COR-L47 (cell line): ENCODE measurements around the gene NETO2.
A peak's percentile ranks its signal among the peaks of the same experiment; 100 is the strongest.
"Not testable (repeated sequence)": the region's sequence is repeated elsewhere in the genome, so short reads cannot be mapped to it uniquely, and the experiment has no call there.

Experiments used
- DNase-seq: peaks from one replicate; lab custom pipeline; 2025; lab: John Stamatoyannopoulos, UW

Gene NETO2

DNA sequence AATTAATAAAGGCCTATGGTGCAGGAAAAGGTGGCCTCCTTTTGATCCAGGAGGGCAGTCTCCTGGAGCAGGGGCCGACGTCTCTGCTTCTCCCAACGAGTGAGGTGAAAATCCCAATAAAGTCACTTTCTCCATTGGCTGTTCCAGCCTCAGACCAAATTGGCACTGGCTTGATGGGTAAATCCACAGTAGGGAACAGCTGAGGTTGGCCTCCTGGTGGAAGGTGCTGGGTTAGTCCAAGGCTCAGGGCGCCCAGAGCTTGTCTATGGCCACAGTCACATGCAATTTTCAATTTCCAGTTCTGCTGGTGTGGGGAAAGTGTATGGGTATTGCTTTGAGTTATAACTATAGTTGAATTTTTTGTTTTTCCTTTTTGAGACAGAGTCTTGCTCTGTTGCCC, 79.0 kb downstream of the NETO2 start:
- no peak for DNase-seq

DNA sequence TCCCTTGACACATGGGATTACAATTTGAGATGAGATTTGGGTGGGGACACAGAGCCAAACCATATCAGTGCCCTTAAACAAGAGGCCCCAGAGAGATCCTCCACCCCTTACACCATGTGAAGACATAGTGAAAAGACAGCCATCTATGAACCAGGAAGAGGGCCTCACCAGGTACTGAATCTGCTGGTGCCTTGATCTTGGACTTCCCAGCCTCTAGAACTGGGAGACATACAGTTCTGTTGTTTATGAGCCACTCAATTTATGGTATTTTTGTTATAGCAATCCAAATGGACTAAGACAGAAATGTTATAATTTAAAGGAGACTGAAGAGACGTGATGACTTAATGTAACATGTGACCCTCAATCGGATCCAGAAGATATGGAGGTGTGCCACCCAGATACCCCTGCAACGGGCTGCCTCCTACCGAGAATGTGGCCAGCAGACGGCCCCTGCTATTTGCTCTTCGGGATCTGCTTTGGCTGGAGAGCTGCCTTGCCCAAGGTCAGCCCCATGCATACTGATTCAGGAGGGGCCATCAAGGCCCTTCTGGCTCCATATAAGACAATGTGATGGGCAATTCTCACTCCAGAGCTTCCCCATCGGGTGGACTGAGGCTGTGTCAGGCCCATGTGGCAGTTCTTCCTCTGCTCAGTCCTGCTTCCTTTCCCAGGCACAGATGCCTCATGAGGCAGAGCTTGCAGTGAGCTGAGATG, 80.6 kb downstream of the NETO2 start:
- no peak for DNase-seq

DNA sequence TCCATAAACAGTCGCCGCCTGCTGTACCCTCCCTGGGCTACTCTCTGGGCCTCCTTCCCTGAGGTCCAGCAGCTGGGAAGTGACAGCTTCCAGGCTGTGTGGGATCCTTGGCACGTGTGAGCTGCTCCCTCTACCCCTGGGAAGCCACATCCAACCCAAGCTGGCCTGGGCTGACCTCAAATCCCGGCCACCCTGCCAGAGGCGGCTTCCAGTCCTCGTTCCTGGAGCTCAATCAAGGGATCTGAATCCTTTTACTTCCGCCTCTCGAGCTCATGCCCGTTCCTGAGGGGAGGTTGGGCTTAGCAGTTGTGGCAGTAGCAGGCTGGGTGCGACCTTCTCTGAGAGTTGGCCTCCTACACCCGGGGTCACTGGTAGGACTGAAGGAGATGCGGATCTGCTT, 82.5 kb downstream of the NETO2 start:
- no peak for DNase-seq

DNA sequence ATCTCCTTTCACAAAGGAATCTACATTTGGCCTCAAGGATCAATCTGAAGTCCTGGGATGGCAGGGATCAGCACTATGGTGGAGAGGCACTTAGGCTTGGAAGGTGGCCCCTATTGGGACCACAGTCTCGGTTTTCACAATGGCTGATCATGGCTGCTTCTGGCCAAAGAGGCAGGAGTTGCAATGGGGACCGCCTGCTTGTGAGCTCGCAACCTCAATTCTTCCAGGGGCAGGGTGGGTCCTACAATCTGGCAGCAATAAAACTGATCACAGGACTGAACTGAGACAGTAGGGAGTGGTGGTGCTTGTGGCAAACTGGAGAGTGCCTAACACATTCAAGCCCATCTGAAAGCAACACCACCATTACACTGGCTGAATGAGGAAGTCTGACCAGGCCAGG, 83.1 kb downstream of the NETO2 start:
- DNase-seq: no peak

DNA sequence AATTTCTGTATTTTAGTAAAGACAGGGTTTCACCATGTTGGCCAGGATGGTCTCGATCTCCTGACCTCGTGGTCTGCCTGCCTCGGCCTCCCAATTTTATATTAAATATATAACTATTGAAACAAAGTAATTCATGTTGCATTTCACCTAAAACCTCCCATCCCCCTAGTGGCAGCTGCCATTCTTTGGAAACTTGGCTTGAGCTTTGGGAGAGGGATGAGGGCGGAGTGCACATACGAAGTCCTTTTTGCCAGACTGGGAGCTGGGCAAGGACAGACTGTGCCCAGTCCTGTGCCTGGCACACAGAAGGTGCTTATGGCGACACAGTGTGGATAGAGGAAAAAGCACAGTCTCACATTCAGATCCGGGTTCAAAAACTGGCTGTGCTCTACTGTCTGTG, 83.8 kb downstream of the NETO2 start:
- no peak for DNase-seq

DNA sequence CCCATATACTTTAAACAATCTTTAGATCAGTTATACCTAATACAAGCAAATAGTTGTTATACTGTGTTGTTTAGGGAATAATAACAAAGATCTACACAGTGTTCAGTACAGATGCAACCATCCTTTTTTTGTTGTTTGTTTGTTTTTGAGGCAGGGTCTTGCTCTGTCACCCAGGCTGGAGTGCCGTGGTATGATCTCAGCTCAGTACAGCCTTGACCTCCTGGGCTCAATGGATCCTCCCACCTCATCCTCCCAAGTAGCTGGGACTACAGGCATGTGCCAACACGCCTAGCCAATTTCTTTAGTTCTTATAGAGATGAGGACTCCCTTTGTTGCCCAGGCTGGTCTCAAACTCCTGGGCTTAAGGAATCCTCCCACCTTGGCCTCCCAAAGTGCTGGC, 84.6 kb downstream of the NETO2 start:
- DNase-seq: not testable (repeated sequence)

DNA sequence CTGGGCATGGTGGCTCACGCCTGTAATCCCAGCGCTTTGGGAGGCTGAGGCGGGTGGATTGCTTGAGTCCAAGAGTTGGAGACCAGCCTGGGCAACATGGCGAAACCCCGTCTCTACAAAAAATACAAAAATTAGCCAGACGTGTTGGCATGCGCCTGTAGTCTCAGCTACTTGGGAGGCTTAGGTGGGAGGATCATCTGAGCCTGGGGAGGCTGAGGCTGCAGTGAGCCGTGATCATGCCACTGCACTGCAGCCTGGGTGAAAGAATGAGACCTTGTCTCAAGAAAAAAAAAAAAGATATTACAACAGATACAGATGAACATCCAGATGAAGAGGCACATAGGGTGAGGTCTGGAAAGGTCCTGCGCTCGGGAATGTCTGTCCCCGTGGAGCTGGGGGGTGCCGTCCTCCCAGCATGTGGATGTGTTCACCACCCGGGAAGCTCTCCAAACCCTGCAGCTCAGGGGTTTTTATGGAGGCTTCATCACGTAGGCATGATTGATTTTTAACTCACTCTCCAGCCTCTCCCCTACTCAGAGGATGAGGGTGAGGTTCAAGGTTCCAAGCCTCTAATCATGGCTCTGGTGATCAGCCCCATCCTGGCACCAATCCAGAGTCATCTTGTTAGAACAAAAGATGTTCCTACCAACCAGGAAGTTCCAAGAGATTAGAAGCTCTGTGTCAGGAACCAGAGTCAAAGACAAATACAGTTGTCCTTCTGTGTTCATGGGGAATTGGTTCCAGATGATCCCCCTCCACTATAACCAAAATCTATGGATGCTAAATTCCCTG, 85.3 kb downstream of the NETO2 start:
- peak; percentile 64 for DNase-seq

DNA sequence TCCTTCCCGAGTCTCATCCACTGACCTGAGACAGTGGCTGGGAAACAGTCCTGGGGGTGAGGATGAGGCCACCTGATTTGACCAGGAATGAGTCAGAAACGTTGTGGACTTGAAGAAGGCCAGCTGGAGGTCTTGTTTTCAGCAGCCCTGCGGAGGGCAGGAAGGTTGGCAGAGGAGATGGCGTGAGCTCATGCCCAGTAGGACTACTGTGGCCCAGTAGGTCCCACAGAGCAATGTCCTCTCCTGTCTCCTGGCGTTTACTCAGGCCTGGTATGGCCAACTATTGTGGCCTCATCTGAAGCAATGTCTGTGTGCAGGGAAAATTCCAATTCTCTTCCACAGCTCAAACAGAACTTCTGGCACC, 86.1 kb downstream of the NETO2 start:
- DNase-seq: no peak

DNA sequence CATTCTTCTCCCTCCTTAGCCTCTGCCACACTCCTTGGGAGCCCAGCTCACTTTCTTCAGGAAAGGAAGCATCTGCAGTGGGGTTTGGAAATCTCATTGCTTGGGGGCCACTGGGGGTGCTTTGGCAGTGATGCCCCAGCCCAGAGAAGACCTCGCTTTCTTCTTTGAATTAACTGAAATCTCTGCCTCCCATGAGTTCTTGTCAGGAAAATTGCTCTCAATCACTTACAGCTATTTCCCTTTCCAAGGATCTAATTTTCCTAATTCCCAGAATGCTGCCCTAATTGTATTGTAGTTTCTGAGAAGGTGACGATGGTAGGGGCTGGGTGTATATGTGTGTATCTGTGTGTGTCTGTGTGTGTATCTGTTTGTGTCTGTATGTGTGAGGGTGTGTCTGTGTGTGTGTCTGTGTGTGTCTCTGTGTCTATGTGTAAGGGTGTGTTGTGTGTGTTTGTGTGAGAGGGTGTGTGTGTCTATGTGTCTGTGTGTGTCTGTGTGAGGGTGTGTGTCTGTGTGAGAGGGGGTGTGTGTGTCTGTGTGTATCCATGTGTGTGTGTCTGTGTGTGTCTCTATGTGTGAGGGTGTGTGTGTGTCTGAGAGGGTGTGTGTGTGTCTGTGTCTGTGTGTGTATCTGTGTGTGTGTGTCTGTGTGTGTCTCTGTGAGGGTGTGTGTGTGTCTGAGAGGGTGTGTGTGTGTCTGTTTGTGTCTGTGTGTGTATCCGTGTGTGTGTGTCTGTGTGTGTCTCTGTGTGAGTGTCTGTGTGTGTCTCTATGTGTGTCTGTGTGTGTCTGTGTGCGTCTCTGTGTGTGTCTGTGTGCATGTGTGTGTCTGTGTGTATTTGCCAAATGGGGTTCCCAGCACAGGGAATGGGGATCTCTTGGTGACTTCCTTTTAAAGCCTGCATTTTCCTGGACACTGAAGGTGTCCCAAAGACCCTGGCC, 86.8 kb downstream of the NETO2 start:
- no peak for DNase-seq

DNA sequence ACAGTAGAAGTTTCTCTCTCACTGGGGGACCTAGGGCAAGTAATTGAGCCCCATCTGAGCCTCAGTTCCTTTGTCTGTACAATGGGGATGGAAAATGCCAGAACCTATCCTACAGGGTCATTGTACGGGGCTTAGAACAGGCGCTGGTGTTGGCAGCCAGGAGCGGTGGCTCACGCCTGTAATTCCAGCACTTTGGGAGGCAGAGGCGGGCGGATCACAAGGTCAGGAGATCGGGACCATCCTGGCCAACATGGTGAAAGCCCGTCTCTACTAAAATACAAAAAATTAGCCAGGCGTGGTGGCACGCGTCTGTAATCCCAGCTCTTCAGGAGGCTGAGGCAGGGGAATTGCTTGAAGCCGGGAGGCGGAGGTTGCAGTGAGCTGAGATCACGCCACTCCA, 87.7 kb downstream of the NETO2 start:
- not testable (repeated sequence) for DNase-seq

DNA sequence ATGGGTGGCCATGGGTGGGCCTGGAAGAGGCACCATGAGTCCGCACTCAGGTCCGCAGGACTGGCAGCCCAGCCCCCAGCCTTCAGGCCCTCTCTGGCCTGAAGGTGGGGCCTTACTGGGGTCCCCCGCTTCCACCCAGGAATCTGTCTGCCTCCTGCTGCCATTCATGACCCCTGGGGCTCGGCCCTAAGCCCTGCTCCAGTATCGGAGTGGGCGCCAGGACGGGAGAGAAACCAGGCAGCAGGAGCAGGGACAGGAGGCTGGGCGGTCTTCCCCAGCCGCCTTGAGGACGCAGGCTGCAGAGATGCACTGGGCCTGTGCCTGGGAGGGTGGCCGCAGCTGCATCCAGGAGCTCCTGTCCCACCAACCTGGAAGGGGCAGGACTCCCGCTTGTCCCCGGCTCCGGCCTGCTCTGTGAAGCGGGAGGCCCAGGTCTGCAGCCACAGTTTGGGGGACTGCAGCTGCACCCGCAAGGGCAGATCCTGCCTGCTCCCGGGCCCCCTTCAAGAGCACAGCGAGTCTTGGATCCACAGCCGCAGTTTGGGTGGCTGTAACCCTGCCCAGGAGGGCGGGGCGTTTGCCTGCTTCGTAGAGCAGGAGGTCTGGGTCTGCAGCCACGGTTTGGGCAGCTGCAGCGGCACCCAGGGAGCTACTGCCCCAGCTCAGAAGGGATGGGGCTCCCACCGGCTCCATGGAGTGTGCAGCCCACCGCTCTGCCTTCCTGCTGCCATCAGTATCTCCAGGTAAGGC, 88.4 kb downstream of the NETO2 start:
- no peak for DNase-seq

DNA sequence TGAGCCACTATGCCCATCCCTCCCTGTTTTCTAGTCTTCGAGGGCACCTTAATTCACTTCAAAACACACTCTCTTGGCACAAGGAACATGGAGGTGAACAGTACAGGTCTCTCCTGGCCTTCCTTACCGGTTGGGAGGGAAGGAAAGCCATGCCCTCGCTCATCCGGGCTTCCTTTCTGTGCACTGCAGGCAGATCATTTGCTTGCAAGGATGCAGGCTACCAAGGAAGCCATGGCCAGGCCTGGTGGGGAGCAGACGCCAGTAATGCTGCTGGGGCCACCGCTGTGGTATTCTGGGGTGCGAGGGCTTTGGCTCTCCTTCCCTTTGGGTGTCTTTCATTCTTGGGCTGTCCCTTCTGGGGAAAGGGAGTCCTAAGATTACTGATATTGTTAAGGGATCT, 89.4 kb downstream of the NETO2 start:
- DNase-seq: no peak

DNA sequence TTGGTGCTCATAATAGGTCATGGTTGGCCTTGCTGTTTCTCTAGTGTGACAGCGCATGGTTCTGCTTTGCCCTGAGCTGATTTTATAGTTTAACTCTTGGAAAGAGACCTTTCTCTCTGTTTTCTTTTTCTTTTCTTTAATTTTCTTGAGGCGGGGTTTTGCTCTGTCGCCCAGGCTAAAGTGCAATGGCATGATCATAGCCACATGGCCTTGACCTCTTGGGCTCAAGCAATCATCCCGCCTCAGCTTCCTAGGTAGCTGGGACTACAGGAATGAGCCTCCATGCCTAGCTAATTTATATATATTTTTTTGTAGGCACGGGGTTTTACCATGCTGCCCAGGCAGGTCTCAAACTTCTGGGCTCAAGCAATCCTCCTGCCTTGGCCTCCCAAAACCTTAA, 89.8 kb downstream of the NETO2 start:
- DNase-seq: no peak

DNA sequence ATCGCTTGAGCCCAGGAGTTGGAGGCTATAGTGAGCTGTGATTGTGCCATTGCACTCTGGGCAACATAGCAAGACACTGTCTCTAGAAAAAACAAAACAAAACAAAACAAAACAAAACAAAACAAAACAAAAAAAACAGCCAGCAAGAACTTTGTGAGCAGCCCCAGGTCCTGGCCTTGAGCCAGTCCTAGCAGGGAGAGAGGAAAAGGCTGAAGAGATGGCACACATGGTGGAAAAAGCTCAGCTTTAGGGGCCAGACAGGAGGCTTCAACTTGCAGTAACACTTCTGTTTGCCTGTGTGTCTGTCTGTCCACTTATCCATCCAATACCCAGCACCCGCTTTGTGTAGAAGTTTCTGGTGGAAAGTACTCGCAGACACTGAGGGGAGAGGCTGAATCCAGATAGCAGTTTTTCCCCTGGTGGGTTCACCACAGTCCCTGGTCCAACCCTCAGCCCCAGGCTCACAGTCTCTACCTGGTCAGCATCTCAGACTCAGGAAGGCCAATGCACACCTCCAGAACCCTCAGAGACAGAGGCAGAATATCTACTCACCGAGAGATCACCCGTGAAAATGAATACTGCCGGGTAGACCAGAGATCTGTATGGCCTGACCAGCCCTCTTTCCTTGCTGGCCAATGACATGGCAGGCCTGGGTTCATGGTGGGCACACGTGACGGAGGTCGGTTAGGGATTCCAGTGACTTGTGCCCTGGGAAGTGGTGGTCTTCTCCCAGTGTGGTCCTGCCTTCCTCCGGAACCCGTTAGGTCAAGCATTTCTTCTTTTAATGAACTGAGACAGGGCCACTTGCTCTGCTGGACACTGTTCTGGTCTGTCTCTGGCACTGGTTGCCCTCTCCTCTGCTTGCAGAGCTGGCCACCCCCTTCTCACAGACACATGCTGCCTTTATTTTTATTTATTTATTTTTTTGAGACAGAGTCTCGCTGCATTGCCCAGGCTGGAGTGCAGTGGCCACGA, 90.8 kb downstream of the NETO2 start:
- DNase-seq: no peak

DNA sequence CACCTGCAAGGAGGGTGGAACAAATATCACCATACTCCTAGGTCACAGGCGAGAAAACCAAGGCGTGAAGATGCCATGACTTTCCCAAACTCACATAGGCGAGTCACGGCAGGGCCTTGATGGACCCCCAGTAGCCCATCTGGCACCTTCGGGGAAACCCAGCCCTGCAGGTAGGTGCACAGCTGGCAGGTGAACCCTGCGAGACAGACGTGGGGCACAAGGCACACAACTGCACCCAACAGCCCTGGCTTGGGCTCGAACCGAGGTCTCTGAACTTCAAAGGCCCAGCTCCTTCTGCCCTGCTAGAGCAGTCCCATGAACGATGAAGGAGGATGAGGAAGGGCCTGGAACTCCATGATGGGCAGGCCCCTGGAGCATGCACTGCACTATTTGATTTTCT, 92.7 kb downstream of the NETO2 start:
- no peak for DNase-seq

DNA sequence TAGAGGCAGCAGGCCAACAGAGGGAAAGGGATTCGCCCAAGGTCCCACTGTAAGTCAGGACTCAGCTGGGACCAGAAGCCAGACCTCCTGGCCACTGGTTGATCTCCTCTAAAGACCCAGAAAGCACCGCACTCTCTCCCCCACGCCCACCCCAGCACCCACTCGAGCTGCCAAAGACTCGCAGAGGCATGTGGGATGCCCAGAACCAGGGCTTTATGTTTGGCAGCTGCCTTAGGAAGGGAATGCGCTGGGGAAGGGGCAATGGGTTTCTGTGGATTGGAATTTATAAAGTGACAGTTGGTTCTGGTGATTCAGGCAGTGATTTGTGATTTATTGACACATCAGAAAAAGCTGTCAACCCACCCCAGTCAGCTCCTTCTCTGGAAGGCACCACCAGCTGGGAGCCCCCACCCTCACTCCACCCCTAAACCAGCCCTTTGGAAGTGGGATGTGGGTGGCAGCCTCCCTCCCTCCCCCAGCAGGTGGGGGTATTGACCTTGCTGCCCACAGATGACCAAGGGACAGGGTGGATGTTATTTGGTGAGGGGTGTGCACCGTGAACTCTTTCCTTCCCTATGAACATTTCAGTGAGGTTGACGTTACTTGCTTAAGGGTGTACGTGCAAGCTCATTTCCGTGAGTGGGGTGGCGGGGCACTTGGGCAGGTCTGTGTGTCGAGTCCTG, 93.7 kb downstream of the NETO2 start:
- DNase-seq: no peak

DNA sequence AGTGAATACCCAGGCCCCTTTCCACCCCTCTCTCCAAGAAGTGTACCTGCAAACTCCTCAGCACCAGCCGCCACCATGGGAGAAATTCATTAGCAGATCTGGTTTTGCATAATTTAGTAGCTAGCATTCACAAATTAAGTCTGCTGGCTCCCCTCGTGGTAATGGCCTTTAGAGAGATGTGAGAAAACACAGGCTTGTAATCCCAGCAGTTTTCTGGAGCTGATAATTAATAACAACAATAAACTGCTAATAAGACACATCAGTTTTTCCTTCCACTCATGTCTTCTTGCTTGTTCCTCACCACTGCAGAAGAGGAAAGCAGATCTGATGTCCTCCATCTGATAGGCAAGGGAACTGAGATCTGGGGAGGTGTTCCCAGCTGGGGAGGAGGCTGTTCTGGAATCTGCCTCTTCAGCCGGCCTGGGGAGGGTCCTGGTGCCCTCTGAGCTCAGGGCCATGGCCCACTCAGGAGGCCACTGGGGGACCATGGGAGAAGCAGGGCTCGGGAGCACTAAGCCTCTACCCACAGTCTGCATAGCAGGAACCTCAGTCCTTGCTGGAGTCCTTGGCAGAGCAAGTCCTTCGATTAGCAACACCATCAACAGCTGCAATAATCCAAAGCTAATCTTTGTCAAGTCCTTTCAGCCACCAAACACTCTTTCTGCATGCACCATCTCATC, 96.1 kb downstream of the NETO2 start:
- DNase-seq: no peak

DNA sequence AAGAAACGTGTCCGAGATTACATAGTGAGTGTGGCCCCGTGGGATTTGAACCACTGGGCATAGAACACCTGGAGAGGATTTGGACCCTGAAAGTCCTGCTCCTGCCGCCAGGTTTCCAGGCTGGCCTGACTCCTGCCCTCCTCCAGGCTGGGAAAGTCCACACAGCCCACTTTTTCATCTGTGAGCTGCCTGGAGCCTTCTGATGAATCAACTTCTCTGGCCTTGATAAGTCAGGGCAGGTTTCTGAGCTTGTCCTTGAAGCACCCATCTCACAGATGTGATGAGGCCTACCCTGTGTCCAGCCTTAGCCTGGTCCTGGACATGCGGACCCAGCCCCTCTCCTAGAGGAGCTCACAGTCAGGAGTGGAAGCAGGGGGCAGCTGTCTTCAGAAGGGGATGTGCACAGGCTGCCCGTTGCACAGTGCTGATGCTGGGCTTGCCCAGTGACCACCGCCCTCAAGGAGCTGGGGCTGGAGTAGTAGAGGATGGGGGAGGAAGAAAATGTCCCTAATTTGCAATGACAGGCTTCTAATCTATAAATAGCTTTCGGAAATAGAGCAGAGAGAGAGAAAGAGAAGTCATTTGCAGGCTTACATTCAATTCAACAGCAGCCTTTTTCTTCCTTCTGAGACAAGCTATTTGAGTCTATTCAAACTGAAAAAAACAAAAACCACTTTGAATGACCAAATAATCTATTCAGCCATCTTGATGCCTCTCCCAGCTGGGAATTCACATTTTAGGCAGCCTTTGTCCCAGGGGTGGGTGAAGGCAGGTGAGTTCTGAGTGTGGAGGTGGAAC, 96.8 kb downstream of the NETO2 start:
- no peak for DNase-seq

DNA sequence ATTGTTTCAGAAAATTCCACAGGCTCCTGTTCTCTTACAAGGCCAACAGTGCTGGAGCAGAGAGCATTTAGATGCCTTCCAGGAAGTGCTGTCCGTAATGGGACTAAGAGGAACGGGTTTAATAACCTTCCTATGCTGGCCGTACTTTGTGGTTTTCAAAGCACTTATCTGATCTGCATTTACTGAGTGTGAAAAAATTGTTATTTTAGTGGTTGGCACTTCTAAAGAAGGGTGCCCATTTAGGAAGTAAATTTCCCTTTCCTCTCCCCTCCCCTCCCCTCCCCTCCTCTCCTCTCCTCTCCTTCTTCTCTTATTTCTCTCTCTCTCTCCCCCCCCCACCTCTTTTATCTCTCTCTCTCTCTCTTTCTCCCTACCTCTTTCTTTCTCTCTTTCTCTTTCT, 98.3 kb downstream of the NETO2 start:
- DNase-seq: no peak
